ENCODE results near the gene SLC9A3.

GRCh38 chr5:485113-485945 is 38.9 kb downstream of the SLC9A3 start:
- TF ChIP-seq CTCF (IDR thresholded peaks at IDR 0.05; ENCODE audit: low read length), result no peak
- no peak for TF ChIP-seq EZH2 (IDR thresholded peaks at IDR 0.05; ENCODE audit: borderline replicate concordance, low read length)
